Activated T-cell treated with anti-CD3 and anti-CD28 coated beads for 1 hour (primary cell): Measurements from ENCODE around the gene ADD2.

ENCODE experiments used
- DNase-seq: peaks from one replicate; pipeline ENCODE4 v3.0.0-alpha.2; 2020; ENCODE audit warnings: low read depth

ADD2 gene

GRCh38 chr2:70720124-70720523, 47.9 kb downstream of the ADD2 start:
- DNase-seq, result no peak

- no peak for DNase-seq
Measured at GRCh38 chr2:70719231-70719630, 48.8 kb downstream of the ADD2 start.

DNA sequence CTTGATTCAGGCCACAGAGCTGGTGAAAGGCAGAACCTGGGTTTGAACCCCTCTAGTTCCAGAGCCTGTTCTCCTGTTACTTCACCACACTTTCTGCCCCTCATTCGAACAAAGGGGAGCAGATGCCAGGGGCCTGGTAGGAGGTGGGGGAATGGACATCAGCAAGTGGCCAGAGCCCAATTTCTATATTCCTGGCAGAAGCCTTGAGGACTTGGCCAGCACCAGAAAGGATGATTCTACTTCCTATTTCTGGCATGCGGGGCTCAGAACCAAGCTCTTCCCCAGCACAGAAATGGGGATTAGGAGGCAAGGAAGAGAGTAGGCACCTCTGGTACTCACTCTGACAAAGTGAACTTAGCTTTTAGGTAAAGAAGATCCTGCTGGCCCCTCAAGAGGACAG, 49.3 kb downstream of the ADD2 start:
- DNase-seq, result no peak

- DNase-seq, result no peak
Measured at GRCh38 chr2:70718241-70718640, 49.8 kb downstream of the ADD2 start.

DNA sequence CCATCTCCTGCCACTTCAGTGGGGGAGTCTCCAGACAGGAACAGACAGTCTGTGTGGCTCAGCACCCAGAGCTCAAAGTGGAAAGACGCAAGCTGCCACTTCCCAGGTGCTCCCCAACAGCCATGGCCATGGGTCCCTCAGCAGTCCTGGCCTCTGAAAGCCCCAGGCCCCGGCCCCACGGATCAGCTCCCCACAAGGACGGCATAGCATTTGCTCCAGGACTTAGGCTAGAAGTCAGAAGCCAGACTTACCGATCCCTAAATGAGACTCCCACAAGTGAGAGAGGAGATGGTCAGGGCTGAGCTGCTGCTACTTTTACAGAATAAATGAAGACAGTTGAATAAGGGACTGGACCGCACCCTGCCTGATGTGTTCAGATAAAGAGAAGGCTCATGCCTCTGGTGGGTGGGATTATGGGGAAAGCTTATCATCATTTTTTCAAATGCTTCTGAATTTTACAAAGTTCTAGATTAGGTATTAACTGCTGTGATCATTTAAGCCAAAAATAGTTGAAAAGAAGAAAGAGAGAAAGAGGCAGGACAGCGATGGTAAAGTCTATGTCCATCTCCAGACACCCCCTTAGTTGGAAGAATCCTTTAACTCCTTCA, 50.5 kb downstream of the ADD2 start:
- DNase-seq, result no peak

DNA sequence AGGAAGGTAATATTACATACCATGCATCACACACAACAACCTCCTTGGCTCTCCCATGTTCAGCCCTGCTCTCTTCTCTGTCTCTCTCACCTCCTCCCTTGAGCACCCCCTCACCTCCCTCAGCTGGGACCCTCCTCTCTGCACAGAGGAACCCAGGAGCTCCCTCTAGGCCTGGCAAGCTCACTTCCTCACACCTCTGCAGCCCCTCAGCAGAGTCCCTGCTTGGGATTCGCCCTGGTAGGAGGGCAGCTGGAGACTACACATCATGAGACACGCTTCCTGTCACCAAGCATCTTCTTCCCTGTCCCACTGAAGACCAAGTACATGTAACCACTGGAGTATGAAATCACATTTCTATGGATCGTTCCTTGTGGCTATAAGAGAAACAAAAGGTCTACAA, 51.0 kb downstream of the ADD2 start:
- DNase-seq, result no peak

- DNase-seq, result no peak
Measured at GRCh38 chr2:70716131-70716743, 51.8 kb downstream of the ADD2 start.

- DNase-seq, result no peak
Measured at GRCh38 chr2:70715071-70715985, 52.7 kb downstream of the ADD2 start.

GRCh38 chr2:70714141-70714905, 53.7 kb downstream of the ADD2 start:
- DNase-seq, result no peak

DNA sequence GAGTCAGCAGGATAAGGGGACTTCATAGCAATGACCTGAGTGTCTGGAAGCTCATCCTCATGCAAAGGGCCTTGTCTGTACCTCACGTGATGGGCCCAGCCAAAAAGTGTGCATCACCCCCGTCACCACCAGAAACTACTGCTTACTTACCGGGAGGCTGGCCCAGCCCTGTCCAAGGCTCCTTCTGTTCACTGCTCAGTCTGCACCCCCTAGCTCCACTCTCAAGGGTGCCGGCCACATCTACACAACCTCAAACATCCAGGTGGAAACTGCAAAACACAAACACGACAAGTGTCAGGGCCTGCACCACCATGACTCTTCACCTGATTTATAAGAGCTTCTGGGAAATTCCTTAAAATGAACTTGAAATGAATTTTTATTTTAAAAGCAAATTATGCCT, 55.1 kb downstream of the ADD2 start:
- DNase-seq, result no peak

GRCh38 chr2:70711191-70711590, 56.8 kb downstream of the ADD2 start:
- DNase-seq, result no peak

- no peak for DNase-seq
Measured at GRCh38 chr2:70710038-70710690, 57.8 kb downstream of the ADD2 start.

DNA sequence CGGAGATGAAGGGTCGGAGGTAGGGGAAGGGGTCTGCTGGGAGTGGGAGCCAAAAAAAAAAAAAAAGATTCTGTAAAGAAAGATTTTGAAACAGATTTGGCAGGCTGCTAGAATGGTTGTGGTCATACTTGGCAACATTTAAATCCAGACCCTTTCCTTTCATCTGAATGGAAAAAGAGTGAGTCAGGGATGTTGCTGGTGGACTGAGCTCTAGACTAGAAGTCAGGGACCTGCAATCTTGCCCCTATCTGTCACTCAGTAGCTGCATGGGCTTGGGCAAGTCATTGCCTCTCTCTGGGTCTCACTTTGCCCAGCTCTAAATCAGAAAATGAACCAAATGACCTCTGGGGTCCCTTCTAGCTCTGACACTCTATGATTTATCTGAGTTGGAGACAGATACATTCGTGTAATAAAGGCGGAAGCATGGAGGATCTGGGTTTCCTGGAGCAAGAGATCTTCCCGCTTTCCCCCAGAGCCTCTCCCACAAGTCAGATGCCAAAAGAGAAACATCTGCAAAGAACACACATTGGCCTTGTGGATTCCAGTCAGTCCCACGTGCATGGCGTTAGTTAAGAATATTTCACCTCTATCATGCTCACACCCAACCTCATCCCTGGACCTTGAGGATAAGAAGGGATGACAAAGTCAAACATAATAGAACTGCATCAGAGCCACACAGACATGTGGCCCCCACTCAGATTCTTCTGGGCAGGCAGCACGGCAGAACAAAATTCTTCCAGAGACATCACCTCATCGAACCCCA, 58.5 kb downstream of the ADD2 start:
- DNase-seq, result no peak

- no peak for DNase-seq
Measured at GRCh38 chr2:70708376-70709199, 59.4 kb downstream of the ADD2 start.

GRCh38 chr2:70707706-70708105, 60.3 kb downstream of the ADD2 start:
- DNase-seq, result no peak

DNA sequence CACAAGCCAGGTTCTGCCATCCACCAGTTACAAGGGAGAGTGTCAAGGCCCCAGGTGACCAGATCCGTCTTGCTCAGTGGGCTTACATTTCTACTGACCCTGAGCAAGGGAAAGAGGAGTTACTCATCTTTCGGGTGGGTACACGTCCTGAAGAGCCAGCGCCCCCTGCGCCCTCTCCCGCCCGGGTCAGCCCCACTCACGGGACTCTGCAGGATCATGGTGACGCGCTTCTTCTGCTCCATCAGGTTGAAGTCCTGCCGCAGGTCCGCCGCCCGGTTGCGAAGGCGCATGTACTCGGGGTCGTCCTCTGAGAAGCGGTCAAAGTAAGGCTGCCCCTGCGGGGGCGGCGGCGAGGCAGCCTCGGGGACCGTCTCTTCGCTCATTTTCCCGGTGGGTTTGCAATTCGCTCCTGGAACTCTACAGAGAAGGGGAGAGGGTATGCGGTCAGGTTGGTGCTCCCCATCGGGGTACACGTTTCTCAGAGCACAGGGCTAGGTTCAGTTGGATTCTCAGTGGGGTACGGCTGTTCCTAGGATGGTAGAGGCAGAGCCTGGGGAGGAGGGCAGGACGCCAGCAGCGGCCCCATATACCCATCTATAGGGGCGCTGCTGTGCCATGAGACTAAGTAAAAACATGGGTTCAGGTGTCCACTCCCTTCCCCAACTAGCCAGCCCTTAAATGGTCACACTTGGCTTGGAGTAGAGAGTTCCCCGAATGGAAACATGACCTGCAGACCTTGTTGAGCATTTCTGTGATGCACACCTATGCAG, 61.8 kb downstream of the ADD2 start:
- no peak for DNase-seq

DNA sequence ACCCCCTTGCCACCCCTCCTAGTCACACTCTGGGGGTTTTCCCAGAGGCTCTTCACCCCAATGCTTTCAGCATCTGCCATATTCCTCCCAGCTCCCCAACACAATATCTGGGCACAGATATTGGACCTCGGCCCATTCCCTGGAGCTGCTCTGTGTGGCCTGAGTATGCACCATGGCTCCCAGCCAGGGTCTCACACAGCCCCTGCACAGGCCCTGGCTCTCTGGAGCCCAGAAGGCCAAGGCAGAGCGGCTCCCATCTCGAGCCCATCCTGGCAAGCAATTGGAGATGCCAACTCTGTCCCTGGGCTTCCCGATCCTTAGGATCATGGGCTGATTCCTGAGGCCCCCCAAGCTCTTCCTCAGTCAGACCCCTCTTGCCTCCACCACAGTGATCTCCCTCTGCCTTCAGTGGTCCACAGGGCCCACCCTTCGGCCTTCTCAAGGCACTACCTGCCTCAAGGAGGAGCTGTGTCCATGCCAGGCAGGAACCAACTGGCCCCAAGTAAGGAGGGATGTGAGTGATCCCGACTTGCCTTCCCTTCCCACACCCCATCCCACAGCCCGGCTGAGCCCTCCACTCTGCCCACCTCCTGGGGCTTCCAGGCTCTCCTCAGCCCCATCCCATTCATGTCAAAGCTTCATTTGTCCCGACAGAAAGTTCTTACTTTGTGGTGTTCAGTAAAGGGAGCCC, 62.7 kb downstream of the ADD2 start:
- DNase-seq, result no peak

GRCh38 chr2:70703900-70704549, 64.0 kb downstream of the ADD2 start:
- no peak for DNase-seq
